Dedifferentiated amniotic fluid mesenchymal stem cell (primary cell): ENCODE measurements around the gene CLP1.

Experiments used
- DNase-seq: peaks from one replicate; pipeline ENCODE4 v3.0.0-alpha.2; 2016; ENCODE audit errors: extremely low spot score

CLP1 gene

DNA sequence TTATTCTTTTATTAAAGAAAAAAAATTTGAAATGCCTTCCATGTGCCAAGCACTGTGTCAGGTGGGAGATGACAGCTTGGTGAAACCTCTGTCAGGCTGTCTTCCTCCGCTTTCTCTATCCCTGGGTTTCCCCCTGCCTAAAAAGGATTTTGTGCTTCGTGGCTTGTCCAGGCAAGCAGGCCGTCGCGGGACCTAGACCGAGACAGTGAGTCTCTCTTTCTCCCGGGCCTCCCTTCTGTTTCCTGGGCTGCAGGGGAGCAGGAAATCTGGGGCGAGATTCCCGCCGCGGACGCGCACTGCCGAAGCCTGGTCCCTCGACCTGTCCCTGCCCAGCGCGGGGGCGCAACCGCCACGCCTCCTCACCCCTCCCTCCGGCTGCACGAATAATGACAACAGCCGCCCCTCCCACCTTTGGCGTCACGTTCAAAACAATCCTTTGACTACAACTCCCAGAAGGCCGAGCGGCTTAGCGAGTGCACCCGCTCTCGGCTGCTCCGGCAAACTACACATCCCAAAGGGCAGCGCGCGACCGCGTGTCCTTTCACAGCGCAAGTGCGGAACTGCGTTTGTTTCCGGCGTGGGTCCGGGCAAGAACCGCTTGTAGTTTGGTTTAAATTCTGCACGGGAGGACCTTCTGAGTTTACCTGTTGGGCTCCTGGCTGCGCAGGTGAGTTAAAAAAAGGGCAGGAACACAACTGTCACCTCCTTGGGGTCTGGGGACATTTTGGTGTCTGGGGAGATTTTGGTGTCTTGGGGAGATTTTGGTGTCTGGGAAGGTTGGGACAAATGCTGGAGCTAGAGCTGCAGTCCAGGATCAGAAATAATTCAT, at the start of gene CLP1:
Gene CLP1, plus strand, starts transcription at position 569 of the 829 bp plus-strand sequence. CDS start 1,715 bp downstream, outside the sequence.
- DNase-seq = peak; percentile 99

DNA sequence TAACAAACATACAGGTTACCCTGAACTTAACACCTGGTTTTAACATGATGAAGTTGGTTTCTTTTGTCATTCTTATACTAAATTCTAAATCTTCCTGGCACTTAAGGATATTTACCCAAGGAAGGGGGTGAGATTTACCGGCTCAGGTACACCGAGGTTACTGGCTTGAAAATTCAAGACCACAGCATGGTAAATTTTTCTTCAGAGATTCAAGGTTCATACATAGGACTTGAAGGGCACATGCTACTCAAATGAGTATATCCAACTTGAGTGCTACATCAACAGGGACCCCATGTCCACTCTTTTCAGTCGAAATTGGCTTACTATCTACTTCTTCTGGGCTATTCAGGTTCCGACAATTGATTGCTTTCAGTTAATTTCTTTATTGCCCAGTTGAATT, 47.4 kb upstream of the CLP1 start:
- DNase-seq = no peak

DNA sequence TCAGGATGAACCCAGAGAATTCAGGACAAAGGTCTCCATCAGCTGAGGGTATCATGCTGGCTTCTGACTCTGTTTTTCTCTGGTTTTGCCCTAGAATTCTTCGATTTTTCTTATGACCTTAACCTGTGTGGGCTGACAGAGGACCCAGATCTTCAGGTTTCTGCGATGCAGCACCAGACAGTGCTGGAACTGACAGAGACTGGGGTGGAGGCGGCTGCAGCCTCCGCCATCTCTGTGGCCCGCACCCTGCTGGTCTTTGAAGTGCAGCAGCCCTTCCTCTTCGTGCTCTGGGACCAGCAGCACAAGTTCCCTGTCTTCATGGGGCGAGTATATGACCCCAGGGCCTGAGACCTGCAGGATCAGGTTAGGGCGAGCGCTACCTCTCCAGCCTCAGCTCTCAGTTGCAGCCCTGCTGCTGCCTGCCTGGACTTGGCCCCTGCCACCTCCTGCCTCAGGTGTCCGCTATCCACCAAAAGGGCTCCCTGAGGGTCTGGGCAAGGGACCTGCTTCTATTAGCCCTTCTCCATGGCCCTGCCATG, 43.3 kb upstream of the CLP1 start:
- no peak for DNase-seq

DNA sequence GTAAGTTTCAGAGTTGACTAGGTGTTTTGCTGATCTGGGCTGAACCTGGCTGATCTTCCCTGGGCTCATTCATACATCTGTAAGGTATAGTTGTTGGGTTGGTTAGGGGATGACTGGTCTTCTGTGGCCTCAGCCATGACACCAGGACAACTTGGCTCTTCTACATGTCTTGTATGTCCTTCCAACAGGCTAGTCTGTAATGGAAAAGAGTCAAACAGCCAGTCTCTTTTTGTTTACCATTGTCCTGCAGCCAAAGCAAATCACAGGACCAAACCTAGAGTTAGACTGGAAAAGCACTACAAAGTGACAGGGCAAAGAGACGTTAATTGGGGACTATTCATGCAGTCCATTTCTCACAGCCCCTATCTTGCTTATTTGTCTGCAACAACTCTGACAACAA, 42.3 kb upstream of the CLP1 start:
- no peak for DNase-seq

DNA sequence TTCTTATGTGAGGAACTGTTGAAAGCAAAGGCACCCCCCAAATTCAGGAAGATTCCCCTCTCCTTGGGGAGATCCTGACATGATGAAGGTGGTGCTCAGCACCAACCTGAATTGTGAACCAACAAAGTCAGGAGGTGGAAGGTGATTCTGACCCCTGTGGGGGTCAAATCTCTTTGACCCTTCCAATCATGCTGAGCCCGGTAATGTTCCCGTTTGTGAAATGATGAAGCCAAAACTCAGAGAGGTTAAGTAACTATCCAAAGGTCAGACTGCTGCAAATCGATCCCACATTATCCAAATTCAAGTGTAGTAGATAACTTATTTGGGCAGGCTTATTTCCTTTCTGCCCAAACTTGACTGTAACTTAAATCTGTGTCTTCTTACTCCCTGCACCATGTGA, 41.0 kb upstream of the CLP1 start:
- no peak for DNase-seq

DNA sequence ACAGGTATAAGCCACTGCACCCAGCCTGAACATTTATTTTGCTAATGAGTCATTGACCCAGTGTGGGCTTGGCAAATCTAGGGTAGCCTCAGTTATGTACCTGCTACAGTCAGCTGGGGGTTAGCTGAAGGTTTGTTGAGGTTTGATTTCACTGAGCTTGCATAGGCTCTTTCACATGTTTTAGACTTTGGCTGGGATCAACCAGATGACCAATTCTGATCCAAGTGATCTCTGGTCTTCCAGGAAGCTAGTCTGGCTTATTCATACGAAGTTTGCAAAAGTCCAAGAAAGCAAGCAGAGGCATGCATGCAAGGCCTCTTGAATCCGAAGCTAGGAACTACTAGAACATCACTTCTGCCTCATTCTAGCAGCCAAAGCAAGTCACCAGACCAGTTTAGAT, 39.1 kb upstream of the CLP1 start:
- DNase-seq = no peak

DNA sequence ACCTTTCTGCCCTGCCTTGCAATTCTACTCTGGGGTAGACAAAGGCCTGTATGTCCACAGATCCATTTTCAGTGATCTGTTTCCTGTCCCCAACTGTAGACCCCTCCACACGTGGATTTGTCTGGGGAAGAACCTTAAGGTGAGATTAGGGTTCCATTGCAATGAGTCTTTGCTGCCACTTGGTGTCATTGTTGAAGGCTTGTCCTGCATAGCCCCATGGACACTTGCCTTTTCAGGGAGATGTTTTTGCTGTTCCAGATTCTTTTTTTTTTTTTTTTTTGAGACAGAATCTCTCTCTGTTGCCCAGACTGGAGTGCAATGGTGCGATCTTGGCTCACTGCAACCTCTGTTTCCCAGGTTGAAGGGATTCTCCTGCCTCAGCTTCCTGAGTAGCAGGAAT, 38.2 kb upstream of the CLP1 start:
- no peak for DNase-seq

DNA sequence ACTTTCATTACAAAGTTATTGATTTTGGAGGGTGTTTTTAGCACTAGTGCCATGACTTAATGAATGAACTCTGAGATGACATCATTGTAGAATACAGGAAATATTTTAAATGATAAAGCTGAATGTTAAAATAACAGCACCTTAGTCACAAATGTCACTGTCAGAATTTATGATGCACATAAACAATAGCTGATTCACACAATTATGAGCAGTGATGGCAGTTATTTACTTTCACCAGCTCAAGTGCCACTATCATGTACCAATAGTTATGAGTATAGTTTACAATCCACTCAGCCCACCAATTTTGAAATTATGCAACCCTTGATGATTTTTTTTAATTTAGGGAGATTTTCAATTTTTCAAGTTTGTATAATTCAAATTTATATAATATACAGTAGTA, 37.1 kb upstream of the CLP1 start:
- DNase-seq = no peak

DNA sequence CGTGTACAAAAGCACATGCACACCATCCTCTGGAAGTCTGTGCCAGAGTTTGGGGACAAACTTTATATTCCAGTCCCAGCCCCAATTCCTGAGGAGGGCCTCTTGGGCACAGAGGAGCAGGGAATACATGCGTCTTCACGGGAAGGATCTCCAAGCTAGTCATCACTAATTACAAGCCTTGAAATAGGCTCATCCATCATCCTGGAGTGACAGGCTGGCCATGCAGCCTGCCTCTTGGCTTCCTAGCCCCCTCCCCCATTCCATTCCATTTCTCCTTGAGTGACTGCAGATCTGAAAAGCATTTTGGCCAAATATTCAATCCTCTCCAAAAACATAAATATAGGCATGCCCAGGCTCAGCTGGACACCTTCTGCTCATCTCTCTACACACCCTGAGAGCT, 35.3 kb upstream of the CLP1 start:
- no peak for DNase-seq

DNA sequence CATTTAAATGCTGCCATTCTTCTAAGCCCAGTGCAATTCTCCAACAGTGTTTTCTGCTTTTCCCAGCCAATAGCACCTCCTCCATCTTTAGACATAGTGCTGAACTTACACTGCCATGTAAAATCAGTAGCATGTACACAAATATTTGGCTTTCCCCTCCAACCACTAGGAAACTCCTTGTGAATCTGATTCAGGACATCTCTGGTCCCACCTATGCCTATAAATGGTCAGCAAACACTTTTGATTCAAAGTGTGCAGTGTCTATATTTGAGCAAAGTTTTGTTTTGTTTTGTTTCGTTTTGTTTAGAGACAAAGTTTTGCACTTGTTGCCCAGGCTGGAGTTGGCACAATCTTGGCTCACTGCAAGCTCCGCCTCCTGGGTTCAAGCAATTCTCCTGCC, 32.7 kb upstream of the CLP1 start:
- DNase-seq = no peak

DNA sequence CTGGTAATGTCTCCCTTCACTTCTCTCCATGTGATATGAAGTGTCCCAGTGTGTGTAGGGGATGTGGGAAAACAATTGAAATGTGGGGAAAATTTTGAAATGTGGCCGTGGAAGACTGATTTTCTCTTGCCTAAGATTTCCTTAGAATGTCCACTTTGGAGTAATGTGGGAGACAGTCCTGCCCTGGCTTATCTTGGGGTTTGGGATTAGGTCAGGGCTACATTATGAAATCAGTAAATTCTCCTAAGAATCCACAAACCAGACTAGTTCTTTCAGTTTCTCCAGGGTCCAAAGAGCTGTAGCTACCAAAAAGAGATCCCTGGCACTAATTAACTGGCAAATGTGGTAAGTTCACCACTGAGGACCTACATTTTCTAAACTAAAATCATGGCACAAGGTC, 30.7 kb upstream of the CLP1 start:
- no peak for DNase-seq

DNA sequence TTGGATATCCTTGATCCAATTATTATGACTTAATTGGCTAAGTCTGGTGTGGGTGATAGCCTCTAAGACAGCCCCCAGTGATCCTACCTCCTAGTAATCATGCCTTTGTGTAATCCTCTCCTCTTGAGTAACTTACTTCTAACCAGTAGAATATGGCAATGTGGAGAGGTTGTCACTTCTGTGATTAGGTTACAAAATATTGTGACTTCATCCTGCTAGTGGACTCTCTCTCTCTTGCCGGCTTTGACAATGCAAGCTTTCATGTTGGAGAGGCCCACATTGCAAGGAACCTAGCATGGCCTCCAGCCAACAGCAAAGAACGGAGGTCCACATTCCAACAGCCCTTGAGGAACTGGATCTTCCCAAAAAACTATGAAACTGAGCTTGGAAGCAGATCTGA, 27.4 kb upstream of the CLP1 start:
- DNase-seq = no peak

DNA sequence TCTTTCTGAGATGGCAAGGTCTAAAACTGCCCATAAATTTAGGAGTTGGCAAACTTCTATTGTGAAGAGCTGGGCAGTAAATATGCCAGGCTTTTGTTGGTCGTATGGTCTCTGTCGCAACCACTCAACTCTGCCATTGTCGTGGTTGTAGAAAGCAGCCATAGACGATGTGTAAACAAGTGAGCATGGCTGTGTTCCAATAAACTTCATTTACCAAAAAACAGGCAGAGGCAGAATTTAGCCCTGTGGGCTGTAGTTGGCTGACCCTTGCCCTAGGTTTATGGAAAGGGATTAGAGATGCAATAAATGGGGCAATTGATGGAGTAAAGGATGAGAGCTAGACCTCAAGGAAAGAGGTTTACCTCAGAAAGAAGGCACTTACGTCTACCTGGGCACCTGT, 25.4 kb upstream of the CLP1 start:
- DNase-seq = no peak

DNA sequence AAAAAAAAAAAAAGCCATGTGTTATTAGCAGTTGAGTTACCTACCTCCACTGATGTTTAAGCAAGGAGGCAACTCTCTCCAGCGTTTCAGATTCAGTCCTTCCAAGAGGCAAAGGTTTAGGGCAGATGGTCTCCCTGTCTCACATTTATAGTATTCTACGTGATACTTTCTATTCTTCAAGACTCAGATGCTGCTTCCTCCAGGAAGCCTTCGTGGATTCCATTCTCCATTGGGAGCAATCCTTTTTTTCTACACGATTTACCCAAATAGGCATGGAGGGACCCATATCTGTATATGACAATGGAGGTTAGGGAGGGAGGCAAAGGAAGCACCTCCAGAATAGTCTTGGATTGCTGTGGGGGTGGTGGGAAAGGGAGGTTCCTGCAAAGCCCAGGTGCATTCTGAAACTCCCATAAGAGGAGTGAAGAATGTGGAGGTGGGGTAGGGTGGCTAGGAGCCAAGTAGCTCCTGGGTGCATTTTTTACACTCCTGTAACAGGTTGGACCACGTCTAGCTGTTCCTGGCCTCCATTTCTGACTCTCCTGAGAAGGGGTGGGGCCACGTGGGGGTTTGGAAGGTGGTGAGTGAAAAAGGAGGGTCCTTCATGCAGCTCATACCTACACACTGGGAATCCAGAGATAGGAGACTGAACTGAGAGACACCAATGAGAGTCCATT, 24.0 kb upstream of the CLP1 start:
- DNase-seq = no peak

DNA sequence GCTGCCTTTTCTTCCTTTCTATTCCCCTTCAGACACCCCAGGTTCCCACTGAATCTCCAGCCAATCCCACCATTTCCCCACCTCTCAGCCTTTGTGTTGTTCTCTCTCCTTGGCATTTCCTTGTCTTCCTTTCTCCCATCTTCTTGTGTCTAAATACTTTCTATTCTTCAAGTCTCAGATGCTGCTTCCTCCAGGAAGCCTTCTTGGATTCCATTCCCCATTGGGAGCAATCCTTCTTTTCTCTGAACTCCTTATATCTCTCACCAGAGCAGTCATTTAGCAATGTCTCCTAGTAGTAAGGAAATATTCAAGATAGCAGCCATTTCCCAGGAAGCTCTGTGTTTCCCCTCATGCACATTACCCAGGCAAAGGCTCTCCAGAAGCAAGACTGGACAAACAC, 23.3 kb upstream of the CLP1 start:
- no peak for DNase-seq

DNA sequence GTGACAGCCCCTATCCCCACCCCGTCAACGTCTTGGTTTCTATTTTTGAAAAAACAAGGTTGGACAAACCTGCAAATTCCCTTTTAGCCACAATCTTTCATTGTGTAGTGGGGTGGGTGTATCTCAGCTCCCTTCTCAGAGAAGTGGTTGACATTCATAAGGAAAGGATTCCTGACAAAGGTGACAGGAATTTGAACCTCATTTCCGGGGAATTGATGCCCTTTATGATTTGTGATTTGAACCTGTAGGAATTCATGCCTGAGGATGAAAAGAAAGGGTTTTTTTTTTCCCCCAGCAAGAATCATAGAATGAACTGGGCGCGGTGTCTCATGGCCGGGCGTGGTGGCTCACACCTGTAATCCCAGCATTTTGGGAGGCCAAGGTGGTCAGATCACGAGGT, 22.3 kb upstream of the CLP1 start:
- DNase-seq = no peak

DNA sequence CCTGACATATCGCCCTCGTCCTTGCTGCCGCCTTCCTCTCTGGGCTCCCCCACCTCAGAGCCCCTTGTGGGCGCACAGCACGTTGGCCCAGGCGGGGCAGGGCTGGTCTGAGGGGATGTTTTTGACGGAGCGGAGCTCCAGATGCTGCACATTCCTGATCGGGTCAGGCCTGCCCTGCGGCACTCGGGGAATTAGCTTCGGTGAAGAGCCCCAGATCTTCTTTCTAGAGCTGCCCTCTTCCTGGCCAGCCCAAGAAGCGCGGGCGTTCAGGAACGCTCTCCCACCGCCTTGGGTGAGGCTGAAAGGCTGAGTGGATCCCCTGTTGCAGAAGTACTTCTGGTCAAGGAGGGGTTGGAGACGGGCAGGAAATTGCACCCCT, 19.9 kb upstream of the CLP1 start:
- peak; percentile 25 for DNase-seq

DNA sequence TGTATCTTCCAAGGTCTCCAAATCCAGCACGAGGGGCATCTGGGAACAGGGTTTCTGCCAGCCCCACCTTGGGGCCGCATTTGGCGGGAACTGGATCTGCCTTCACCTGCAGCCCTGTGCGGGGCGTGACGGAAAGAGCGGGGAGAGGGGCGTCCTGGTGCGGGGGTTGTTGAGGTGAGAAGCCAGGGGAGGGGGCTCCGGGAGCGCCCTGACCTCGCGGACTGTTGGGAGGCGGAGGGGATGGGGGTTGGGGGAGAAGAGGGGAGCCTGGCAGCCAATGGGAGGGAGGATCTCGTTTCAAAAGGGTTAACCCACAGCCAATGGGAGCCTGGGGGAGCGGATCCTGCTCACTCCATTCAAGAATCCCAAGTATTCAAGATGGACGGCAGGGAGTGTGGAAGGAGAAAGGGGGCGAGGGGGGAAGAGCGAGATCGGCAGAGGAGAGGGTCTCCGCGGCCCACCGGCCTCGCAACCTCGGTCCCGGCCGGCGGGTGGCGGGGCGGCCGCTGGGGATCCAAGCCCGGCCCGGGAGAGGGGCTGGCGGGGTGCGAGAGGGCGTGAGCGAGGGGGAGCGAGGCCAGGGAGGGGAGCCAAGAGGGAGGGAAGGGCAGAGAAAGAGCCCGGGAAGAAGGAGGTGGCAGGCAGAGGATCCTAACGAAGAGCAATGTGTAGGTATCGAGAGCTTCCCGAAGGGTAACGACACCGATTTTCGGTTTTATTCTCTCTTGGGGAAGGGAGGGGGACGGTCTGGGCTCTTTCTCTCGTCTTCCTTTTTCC, 19.4 kb upstream of the CLP1 start:
- peak; percentile 93 for DNase-seq

DNA sequence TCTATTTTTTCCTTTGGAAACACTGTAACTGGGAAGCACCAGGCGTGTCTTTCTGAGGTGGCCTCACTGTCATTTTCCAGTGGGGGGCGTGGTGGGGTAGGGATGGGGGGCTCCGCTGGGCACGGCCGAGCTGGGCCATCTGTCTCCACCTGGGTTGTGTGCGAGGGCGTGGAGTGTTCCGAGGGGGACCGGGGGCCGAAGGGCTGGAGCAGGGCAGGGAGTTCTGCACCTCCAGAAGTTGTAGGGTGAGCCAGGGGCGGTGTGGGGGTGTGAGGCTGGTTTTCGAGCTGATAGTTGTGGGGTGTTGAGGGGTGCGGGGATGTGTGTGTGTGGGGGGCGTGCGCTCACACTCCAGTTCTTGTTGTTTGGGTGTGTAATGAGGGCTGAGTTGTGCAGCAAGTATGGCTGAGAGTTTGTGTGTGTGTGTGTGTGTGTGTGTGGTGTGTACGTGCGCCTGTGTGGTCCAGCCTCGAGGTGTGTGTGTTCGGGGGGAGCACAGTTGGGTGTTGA, 18.7 kb upstream of the CLP1 start:
- DNase-seq = no peak

DNA sequence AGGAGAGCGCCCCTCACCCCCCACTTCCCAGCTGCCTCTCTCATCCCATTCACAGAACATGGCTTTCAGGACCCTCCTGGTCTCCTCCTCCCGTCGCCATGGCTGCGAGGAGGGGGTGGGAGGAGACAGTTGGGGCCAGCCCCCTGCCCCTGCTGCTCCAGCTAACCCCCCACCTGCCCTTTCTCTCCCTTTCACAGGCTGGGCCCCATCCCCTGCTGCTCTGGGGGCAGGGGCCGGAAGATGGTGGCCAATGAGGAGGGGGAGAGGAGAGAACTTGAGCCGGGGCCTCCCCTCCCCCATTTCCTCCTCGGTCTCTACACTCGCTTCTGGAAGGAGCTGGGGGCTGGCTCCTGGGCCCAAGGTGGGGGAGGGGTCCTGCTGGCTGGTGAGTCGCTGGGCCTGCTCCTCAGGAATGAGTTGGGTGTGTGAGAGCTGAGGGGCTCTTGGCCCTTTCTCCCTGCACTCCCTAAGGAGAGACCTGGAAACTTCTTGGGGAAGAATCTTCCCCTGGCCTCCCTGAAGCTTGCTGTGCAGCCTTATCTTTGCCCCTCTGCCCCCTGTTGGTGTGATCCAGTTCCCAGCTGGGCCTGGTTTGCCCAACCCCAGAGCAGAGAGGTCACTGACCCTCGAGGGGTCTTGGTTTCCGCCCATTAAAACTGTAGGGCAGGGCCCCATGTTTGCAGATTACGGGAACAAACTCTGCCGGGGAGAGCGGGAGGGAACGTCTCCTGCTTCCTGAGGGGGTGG, 18.1 kb upstream of the CLP1 start:
- no peak for DNase-seq

DNA sequence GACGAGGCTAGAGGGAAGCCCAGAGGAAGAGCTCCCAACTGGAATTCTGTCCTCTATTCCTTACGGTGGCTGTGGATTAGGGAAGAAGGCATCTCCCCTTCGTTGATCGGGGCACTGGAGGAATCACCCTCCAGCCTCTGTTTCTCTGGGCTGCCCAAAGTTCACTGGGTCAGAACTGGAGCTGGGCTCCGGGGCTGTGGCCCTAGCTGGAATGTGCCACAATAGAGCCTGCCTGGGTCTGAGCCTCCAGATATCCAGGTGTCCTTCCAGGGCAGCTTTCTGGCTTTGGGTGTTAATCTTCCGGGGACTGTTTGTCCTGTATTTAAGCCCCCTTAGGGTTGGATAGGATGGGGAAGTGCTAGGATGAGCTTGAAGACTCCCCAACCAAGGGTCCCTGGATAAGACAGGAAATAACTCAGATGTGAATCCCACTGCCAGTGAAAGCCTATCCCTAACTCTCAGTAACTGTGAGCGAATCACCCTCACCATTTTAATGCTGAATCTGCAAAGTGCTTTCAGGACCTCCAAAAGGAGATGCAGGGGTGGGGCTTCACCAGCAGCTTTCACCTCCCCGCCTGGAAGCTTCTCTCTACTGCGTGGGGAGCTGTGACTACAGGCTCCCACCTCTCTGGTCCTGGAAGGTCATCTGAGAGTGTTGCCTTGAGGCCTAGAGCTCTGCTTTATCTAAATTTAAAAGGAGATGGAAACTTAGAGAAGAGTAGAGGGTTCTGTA, 17.3 kb upstream of the CLP1 start:
- DNase-seq = no peak
